IPS-NIHi7 (cell line): ENCODE results near the gene CD63.

Experiments used
- DNase-seq: peaks from one replicate; pipeline ENCODE4 v3.0.0; 2012; ENCODE audit warnings: mixed read lengths; ENCODE audit errors: extremely low spot score

CD63 gene

DNA sequence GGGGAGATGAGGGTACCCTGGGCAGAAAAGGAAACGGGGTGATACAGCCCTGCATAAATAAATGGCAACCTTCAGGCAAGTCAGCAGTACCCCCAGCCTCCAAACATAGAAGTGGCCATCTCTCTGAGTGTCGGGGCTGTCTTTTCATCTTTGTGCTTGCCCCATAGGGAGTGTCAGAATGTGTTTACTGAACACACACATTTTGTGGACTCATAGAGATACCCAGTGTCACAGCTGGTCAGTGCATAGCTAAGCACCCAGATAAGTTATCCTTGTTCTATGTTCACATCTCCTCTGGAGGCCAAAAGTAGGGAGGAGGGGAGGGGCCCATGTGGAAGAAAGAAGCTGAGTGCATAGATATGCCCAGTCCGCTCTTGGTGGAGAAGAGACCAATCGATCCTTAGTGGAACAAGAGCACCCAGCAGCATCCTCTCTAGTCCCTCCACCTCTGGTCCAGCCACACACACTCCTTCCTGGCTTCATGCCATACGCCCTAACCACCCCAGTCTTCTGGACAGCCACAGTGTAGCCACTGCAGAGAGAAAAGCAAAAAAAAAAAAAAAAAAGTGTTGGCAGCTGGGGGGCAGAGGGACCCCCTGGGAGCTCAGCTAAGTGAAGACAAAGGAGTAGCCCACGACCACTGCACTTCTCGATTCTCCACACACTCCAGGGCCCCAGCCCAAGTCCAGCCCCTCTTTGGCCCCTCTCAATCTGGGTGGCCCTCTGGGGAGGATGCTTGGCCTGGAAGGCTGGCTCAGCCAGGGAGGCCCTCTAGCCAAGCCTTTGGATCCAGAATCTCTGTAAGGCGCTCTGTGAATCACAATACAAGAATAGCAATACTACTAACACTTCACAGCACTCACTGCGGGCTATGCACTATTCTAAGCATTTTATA, 23.7 kb downstream of the CD63 start:
- no peak for DNase-seq

DNA sequence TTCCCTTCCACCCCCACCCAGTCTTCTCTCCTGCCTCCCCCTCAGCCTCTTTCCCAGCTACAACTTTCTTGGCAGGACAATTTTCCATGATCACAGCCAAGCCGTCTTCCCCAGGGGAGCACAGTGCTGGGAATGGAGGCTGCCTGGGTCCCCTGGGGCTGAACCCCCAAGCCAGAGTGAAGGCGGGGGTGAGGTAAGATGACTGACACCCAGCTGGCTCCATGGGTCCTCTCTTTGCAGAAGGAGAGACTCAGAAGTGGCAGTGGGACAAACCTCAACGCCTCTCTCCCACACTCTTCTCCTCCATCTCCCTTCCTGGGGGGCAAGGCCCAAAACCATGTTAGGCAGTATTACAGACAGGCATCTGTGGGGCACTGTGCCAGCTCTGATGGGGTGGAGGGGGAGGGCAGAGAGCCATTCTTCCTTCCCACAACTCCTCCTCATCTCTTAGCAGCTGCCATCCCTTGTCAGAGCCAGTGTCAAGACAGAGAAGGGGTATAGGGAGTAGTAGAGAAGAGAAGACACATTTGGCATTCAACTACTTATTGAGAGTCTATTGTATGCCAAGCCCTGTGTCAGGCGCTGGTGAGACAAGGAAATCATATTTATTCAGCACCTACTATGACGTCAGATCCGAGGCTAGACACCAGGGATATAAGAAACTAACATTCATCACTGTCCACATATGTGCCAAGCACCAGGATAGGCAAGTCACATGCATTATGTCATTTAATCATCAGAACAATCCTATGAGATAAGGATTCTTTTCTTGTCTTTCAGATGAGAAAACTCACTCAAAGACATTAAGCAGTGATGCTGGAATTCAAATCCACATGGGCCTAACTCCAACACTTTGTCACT, 24.7 kb downstream of the CD63 start:
- no peak for DNase-seq

DNA sequence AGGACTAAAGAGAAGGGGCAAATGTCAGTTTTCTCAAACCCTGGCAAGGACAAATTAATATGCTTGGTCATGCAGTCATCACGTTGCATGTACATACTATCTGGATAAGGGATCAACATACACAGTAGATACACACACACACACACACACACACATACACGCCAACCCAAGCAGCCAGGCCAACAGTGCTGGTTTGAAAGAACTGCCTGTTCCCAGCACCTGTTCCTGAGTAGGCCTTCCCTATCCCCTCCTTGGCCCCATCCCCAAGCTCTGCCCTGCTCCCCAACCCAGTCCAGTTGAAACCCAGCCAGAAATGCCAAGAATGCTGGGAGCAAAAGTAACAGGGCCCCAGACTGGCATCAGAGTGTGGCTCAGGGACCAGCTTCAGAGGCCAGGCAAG, 25.5 kb downstream of the CD63 start:
- DNase-seq: no peak

DNA sequence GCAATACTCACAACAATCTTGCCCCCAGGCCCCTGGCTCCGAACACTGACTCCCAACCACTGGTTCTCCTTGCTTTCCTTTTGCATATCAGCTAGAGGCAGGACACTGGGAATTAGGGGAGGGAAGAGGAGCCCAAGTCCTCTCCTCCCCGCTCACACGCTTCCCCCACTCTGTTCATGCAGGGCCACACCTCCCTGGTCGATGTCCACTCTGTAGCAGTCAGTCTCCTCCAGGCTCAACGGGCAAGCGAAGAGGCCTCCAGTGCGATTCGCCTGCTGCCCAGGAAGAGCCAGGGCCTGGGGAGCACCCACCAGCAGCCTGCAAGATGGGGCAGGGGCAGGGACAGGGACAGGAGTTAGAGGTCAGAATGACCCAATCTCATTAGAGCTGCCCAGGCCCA, 25.9 kb downstream of the CD63 start:
- DNase-seq: no peak

DNA sequence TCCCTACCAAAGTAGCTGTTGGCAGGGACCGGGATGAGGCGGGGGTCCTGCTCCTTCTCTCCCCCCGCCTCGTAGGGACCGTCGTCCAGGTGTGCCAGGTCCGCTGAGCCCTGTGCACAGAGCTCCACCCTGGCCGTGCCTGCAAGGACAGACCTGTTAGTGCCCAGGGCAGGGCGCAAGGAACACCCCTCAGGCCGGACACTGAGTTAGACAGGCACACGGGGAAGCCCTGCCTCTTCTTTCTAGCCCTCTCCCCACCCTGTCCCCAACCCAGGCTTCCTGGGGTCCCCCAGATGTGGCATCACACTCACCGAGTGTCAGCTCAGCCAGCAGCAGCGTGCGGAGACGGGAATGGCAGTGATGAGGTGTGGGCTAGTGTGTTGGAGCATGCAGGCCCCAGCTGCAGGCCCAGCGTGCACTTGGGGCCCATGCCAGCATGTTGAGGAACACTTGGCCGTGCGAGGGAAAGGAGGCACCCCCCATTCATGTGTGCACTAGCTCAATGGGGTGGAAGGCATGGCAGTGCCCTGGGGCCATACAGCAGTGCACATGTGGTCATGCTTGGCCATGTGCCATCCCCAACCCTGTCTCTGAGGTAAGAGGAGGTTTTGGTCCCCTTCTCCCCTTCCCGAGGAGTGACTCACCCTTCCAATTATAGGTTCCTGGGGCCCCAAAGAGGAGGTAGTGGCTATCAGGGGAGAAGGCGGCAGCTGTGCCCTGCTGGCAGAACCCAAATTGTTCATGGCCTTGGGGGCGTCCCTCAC, 28.4 kb downstream of the CD63 start:
- no peak for DNase-seq

DNA sequence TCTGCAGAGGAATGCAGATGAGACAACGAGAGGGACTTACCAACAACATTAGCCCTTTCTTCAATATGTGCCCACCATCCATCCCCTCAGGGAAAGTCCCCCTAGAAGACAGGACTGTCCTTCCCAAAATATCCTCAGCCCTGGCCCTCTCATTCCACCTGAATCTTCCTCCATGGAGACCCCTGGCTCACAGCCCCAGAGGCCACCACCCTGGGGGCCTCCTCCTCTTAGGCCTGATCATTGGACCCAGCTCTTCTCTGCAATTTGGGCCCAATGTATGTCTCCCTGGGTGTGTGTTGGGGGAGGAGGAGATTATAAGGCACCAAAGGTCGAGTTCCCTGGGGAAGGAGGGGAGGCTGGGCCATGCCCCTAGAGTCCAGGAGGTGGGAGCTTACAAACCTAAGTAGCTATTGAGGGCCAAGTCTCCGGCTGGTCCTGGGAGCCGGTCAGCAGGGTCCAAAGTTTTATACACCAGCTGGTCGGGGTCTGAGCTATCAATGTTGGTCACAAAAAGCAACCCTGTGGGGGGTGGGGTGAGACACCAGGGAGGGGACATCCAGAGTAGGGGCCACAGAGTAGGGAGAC, 29.2 kb downstream of the CD63 start:
- no peak for DNase-seq

DNA sequence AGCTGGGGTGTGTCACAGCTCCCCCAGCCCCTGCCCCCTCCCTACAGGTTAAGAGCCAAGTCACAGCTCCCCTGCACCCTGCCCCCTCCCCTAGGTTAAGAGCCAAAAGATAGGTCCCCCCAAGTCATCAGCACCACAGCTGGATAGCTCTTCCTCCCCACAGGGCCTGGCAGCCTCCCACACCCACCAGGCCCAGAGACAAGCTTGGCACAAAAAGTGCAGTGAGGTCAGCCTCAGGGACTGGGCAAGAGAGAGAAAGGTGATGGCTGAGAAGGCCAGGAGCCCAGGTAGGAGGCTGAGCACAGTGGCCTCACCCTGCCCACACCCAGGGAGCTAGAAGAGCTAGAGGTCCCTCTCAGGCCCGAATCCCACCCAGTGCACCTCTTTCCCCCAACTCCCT, 29.8 kb downstream of the CD63 start:
- no peak for DNase-seq

DNA sequence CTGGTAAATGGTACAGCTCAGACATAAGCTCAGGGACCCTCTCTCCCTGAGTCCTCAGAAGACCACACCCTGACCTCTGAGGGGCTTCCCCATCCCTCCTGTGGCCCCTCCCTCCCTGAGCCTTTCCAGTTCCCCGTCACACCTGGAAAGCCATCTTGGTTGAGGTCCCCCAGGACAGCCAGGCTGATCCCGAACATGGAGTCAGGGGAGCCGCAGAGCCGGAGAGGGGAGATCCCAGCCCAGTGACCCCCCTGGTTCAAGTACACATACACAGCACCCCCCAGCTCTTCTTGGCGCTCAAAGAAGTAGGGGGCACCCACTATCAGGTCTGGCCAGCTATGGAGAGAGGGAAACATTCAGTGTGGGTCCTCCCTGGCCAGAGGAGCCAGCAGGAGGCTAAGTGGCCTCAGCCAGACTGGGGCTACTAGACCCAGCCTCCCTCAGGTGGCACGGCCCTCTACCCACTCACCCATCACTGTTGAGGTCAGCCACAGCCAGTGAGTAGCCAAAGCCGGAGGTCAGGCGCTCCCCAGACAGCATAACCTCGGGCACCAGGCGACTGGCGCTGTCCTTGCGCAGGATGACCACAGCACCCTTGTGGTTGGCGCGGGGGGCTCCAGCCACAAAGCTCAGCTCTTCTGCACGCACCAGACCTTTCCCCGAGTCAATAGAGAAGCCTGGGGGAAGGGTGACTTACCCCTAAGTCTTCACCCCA, 30.4 kb downstream of the CD63 start:
- no peak for DNase-seq

DNA sequence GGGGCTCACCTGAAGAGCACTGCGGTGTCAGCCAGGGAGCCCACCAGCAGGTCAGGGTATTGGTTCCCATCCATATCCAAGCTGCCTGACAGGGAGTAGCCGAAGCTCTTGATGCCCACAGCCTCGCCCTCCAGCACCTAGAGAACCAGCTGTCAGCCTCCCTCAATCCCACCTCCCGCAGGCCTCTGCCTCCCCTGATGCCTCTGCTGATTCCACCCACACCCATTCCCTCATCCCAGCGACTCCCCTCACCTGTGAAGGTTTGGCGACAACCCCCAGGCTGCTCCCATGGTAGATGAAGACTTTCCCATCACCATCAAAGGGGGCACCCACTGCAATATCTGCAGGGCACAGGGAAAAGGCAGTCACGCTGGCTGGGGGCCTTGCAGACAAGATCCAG, 31.1 kb downstream of the CD63 start:
- DNase-seq: no peak

DNA sequence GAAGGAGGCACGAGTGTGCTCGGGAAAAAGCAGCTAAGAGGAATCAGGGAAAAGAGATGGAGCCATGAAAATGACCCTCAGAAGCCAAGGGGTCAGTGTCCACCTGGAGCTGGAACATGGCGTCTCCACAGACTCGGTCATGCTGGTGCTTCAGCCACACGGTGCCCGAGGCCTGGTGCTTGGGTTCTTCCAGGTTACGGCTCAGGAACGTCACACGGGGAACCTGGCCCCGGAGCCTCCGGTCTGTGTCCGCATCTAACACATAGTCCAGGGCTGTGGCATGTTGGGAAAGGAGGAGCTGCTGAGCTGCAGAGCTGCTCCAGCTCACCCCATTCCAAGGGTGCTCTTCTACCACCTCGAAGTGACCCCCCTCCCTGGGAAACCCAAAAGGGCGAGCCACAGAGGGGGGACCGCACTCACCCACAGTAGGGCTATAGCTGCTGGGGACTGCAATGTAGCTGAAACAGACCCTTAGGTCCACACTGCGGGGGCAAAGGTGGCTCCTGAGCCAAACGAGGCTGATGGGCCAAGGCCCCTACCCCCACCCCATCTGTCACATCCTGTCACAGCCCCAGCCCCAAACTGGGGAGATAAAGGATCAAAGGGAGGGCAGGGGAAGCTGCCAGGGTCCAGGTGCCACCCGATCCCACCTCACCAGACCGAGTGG, 31.9 kb downstream of the CD63 start:
- DNase-seq: no peak

DNA sequence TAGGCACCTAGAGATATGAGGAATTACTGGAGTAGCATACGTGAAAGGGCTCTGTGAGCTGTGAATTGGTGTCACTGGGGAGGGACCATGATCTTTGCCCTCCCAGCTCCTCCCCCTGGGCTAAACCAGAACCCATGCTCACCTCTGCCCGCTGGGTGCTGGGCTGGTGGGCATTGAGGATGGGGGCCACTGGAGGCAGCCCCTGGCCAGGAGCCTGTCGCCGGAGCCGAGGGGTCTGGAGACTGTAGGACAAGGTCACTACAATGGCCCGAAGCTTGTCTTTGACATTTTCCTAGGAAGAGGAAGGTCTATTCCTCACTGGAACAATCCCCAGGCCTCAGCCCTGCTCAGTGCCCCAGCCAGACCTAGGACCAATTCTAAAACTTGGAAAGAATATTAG, 32.7 kb downstream of the CD63 start:
- DNase-seq: no peak

DNA sequence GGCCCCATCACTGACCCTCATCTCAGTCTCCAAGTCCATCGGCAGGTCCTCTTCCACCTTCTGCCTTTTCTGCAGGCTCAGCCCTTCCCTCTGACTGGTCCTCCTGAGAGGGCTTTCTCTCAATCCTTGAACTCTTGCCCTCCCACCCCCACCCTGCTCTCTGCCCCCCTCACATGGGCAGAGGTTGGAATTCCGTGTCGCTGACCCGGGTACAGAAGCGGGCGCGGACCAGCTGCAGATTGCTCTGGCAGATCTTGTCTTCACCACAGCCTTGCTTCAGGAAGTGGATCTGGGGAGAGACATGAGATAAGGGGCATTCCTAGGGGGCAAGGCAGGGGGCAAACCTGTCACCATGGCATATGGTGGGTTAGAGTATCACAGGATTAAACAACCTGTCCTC, 33.5 kb downstream of the CD63 start:
- DNase-seq: no peak

DNA sequence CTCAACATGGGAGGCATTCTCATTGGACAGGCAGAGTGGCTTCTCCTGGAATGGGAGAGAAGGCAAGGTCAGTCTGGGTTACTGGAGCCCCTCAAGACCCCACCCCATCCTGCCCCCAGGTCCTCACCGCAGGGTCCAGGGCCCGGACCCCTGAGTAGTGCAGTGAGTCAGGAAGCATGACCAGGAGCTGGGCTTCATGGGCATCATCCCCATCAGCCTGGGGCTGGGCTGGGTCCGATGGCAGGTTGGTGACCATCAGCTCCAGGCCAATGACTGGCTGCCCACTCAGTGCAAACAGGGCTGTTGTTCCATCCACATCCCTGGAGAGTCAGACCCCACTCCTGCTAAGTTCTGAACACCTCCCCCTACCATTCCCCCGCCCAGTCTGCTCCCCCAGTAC, 34.2 kb downstream of the CD63 start:
- no peak for DNase-seq

DNA sequence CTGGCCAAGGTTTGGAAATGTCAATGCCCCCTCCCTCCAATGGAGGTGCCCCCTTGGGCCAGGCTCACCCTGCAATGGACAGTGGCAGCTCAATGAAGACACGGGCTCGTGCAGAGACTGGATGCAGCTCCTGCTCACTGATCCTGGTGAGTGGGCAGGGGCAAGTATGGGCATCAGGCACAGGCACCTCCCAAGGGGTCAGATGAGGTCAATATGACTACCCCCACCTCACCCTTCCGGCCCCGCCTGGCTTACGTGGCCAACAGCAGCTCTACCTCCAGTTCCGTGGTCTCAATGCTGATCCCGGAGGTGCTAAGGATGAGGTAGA, 34.7 kb downstream of the CD63 start:
- DNase-seq: no peak

DNA sequence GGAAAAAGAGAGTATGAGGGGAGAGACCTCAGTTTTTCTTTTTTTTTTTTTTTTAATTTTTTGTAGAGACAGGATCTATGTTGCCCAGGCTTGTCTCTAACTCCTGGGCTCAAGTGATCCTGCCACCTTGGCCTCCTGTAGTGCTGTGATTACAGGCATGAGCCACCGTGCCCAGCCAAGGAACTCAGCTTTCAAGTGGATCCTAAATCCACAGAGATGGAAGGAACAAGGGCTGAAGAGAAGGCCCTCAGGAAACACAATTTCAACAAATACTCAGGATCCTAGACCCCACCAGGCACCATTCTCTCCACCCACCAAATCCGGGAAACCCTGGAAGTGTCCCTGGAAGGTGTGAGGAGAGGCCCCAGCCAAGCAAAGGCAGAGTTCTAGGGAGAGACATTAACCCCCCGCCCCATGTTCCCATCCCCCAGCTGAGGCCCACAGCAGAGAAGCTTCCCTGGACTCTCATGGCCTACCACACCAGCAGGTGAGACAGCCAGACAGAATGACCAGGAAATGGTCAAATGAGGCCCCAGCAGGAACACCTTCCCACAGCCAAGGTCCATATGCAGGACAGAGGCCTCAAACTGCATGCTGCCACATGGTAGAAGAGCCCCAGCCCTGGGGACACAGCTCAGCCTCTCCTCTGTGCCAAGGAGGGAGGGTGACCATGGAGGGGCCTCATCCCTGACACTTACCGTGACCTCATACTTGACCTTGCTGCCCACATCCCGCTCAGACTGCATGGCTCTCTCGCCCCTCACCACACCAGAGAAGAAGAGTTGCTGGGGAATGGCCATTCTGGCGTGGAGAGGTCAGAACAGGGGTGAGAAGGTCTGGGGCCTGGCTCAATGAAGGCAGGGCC, 35.3 kb downstream of the CD63 start:
- no peak for DNase-seq

DNA sequence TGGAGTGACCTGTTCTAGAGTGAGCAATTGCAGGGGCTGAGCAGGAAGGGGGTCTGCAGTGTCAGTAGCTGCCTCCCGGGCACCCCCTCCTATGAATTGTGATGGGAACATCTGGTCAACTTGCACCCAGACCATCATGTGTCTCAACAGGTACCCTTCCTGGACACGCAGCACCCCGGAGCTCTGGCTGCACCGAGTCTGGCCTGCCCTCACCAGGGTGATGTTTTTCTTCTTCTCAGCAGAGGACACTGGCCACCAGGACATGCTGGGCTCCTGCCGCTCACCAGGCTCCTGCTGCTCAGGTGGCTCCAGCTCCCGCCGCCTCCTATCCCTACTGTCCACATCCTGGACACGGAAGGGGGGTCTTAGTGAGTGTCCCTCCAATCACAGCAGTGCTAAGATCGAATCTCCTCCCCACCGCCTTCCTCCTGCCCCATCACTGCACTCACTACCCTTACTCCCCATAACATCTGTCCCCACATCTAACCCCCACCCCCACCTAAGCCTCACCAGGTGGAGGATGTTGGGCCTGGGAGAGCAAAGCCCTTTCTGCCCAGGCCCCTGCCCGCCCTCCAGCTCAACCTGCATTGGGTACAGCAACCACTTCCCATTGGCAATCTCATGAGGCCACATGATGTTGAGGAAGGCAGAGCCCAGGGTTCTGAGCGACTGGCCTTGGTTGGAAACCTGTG, 36.0 kb downstream of the CD63 start:
- no peak for DNase-seq

DNA sequence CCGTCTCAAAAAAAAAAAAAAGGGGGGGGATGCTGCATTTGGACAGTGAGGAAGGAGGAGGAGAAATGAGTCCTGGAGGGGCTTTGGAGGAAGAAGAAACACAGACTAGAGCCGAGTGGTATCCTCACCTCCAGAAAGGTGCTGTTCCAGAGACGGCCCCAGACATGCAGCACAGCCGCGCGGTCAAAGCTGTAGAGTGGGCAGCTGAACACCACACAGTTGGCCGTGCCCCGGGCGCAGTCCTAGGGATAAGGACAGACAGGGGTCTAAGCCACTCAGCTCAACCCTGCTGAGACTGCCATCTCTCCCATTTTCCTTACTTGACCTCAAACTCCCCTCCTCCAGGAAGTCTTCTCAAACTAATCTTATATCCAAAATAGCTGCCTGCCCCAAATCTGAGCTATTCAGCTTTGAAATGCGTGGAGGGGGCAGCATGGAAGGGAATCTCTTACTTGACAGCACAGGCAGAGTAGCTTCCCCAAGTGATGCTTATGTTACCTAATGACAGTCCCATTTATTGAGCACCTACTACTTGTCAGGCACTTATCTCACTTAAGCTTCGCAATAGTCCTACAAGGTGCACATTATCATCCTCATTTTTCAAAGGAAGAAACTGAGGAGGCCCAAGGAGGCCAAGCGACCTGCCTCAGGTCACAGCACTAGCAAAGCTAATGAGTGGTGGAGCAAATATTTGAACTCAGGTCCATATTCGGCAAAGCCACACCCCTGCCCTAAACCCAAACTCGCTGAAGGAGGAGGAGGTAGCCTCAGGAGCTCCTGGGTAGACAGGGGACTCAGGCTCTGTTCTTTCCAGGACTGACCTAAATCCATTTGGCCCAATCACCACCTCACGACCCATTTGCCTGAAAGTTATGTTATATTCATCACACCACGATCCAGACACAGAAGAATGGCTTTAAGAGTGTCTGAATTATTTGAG, 39.8 kb downstream of the CD63 start:
- no peak for DNase-seq

DNA sequence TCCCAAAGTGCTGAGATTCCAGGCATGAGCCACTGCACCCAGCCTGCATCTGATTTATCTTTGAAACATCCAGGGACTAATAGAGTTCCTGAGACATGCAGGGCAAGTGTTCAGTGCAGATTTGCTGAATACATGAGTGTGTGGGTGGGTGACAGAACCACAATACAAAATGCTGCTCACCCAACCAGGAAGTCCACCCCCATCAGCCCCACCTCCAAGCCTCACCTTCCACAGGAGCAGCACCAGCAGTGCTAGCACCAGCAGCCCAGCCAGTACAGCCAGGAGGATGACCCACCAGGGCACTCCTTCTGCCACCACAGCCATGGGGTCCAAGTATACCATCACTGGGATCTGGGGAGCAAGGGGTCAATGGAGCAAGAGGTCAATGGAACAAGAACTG, 41.1 kb downstream of the CD63 start:
- no peak for DNase-seq
